ENCODE measurements around the gene SMYD3.

Gene SMYD3

GRCh38 chr1:246000638-246001015 is 506.5 kb downstream of the SMYD3 start:
- no peaks in the 10 kb centered on the region for H3K36me3 ChIP-seq
- no peak overlapping the region for H3K9ac ChIP-seq
- TF ChIP-seq Cebpa-rat (IDR thresholded peaks at IDR 0.05): no peak
- no peak overlapping the region for H3K27ac ChIP-seq
- H3K4me2 ChIP-seq: no peak overlapping the region
- no peaks in the 10 kb centered on the region; a peak in 1 of 22 replicates for H4K20me1 ChIP-seq
- H3K4me3 ChIP-seq: no peak overlapping the region
- H3K9me3 ChIP-seq (replicated peaks in 1 of 11): no peaks in the 10 kb centered on the region
- peaks cover 0 to 26% (median 16%) of the 10 kb centered on the region in 10 experiments; a peak in 14 of 20 replicates for H3K4me1 ChIP-seq
- H3K27me3 ChIP-seq: no peaks in the 10 kb centered on the region

- H3K27me3 ChIP-seq: no peaks in the 10 kb centered on the region
- no peaks in the 10 kb centered on the region for H3K36me3 ChIP-seq
- H3K9ac ChIP-seq: no peak overlapping the region
- H3K27ac ChIP-seq: no peak overlapping the region
- no peaks in the 10 kb centered on the region; a peak in 1 of 22 replicates for H4K20me1 ChIP-seq
- H3K4me3 ChIP-seq: no peak overlapping the region
- peaks cover 0 to 20% (median 10%) of the 10 kb centered on the region in 10 experiments; a peak in 13 of 20 replicates for H3K4me1 ChIP-seq
- H3K9me3 ChIP-seq (replicated peaks in 1 of 11): no peaks in the 10 kb centered on the region
- TF ChIP-seq Cebpa-rat (IDR thresholded peaks at IDR 0.05): no peak
- H3K4me2 ChIP-seq: no peak overlapping the region
Measured at GRCh38 chr1:245999697-246000637, 507.1 kb downstream of the SMYD3 start.

GRCh38 chr1:245997471-245998258 is 509.4 kb downstream of the SMYD3 start:
- H3K4me1 ChIP-seq: peaks cover 0 to 12% (median 7%) of the 10 kb centered on the region in 10 experiments; a peak in 12 of 20 replicates
- H3K27me3 ChIP-seq: no peaks in the 10 kb centered on the region
- H3K27ac ChIP-seq: no peak overlapping the region
- no peaks in the 10 kb centered on the region for H3K36me3 ChIP-seq
- no peak for TF ChIP-seq Cebpa-rat (IDR thresholded peaks at IDR 0.05)
- no peaks in the 10 kb centered on the region; a peak in 1 of 22 replicates for H4K20me1 ChIP-seq
- H3K4me2 ChIP-seq: peak overlapping the region in 5 of 11 experiments; percentile 24 to 40 (median 30); a peak in 9 of 22 replicates
- H3K9ac ChIP-seq: no peak overlapping the region
- no peaks in the 10 kb centered on the region for H3K9me3 ChIP-seq (replicated peaks in 1 of 11)
- H3K4me3 ChIP-seq: no peak overlapping the region

- H3K9me3 ChIP-seq (replicated peaks in 1 of 11): no peaks in the 10 kb centered on the region
- no peaks in the 10 kb centered on the region; a peak in 1 of 22 replicates for H4K20me1 ChIP-seq
- TF ChIP-seq Cebpa-rat (IDR thresholded peaks at IDR 0.05): no peak
- H3K36me3 ChIP-seq: no peaks in the 10 kb centered on the region
- peak overlapping the region in 4 of 11 experiments; percentile 27 to 40 (median 34); a peak in 5 of 22 replicates for H3K4me2 ChIP-seq
- H3K27ac ChIP-seq: no peak overlapping the region
- H3K4me3 ChIP-seq: no peak overlapping the region
- H3K27me3 ChIP-seq: no peaks in the 10 kb centered on the region
- peaks cover 0 to 12% (median 7%) of the 10 kb centered on the region in 10 experiments; a peak in 12 of 20 replicates for H3K4me1 ChIP-seq
- no peak overlapping the region for H3K9ac ChIP-seq
Measured at GRCh38 chr1:245996811-245997210, 510.3 kb downstream of the SMYD3 start.

- no peak for TF ChIP-seq Cebpa-rat (IDR thresholded peaks at IDR 0.05)
- Histone ChIP-seq H3K4me1 (peaks cover 0 to 12% (median 7%) of the 10 kb centered on the region in 10 experiments; a peak in 12 of 20 replicates), H3K4me2 (no peak overlapping the region), H3K27ac (no peak overlapping the region), H3K9ac (no peak overlapping the region), H4K20me1 (no peaks in the 10 kb centered on the region; a peak in 1 of 22 replicates), H3K4me3 (no peak overlapping the region), H3K9me3 (replicated peaks in 1 of 11) (no peaks in the 10 kb centered on the region), H3K27me3 (no peaks in the 10 kb centered on the region), H3K36me3 (no peaks in the 10 kb centered on the region)
Measured at GRCh38 chr1:245995474-245995873, 511.6 kb downstream of the SMYD3 start.

GRCh38 chr1:245991266-245991665 is 515.8 kb downstream of the SMYD3 start:
- no peaks in the 10 kb centered on the region for H3K27me3 ChIP-seq
- peaks cover 0 to 3% (median 0%) of the 10 kb centered on the region in 11 experiments; a peak in 1 of 22 replicates for H3K9me3 ChIP-seq (replicated peaks in 1 of 11)
- no peaks in the 10 kb centered on the region for H3K4me1 ChIP-seq
- no peaks in the 10 kb centered on the region for H3K36me3 ChIP-seq
- no peak overlapping the region for H3K4me2 ChIP-seq
- no peak overlapping the region for H3K27ac ChIP-seq
- no peak overlapping the region for H3K4me3 ChIP-seq
- no peak overlapping the region for H3K9ac ChIP-seq
- TF ChIP-seq Cebpa-rat (IDR thresholded peaks at IDR 0.05): no peak
- H4K20me1 ChIP-seq: no peaks in the 10 kb centered on the region

GRCh38 chr1:245990315-245991022 is 516.6 kb downstream of the SMYD3 start:
- no peak overlapping the region for H3K4me3 ChIP-seq
- H3K27me3 ChIP-seq: no peaks in the 10 kb centered on the region
- no peak overlapping the region for H3K9ac ChIP-seq
- no peak overlapping the region for H3K27ac ChIP-seq
- H4K20me1 ChIP-seq: no peaks in the 10 kb centered on the region
- H3K36me3 ChIP-seq: no peaks in the 10 kb centered on the region
- no peak for TF ChIP-seq Cebpa-rat (IDR thresholded peaks at IDR 0.05)
- H3K4me1 ChIP-seq: no peaks in the 10 kb centered on the region
- H3K9me3 ChIP-seq (replicated peaks in 1 of 11): peaks cover 0 to 3% (median 0%) of the 10 kb centered on the region in 11 experiments; a peak in 1 of 22 replicates
- no peak overlapping the region for H3K4me2 ChIP-seq

- TF ChIP-seq Cebpa-rat (IDR thresholded peaks at IDR 0.05): no peak
- Histone ChIP-seq H3K4me3 (no peak overlapping the region), H3K27me3 (no peaks in the 10 kb centered on the region), H3K9me3 (replicated peaks in 1 of 11) (peaks cover 0 to 3% (median 0%) of the 10 kb centered on the region in 11 experiments; a peak in 1 of 22 replicates), H3K9ac (no peak overlapping the region), H3K36me3 (no peaks in the 10 kb centered on the region), H4K20me1 (no peaks in the 10 kb centered on the region), H3K4me2 (no peak overlapping the region), H3K27ac (no peak overlapping the region), H3K4me1 (peaks cover 0 to 2% (median 0%) of the 10 kb centered on the region in 10 experiments; a peak in 1 of 20 replicates)
Measured at GRCh38 chr1:245988393-245989078, 518.5 kb downstream of the SMYD3 start.

Data from BLaER1 treated with 17β-estradiol and CSF1 and Interleukin-3, amounts not matched to agents 10 nM and 100 nM (cell line).